ENCODE measurements around the gene EPHA4.

The EPHA4 gene

DNA sequence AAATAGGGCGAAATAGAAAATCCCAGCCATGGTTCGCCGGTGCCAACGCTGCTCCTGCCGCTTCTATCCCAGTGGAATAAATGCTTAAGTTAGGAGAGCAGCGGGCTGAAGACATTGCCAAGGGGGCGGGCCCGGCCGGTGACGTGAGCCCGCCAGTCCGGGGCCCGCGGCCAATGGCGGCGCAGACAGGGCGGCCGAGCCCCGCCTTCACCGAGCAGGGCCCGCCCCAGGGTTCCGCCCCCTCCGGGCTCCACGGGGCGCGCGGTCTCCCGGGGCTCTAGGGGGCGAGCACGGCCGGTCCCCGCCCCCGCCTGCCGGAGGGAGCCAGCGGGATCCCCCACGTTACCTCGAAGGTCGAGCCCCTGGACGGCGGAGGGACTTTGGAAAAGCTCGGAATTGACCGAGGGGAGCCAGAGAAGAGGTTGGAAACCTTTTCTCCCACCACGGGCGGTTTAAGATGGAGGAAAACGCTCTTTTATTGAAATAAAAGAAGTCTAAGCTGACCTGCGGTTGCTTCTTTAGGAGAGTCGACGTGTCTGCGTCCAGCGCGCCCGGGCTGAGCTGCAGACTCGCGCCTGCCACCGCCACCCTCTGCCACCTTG lies at the start of gene EPHA4:
Gene EPHA4, minus strand, starts transcription at position 86 of the 602 bp plus-strand sequence. Its CDS starts 56 bp downstream, at position 30.
- DNase-seq (ENCODE audit: extremely low spot score, insufficient read length, low read depth): peak; percentile 74
- FAIRE-seq: peak; percentile 83

DNA sequence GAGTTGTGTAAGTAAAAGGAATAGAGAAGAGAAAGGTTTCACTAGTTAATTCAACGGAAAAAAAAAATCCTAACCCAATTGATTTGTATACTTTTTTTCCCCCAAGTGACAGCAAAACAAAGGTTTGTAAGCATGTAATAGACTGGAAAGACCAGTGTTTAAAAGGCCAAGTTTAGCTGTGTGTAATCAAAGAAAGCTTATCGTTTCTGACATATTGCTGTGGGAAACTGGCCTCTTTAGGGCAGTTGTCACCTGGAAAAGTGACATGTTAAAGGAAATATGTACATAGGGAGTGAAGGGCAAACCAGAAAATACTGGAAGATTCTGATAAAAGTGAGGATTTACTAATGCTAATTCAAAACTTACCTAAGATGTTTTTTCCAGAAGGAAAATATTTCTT lies 45.9 kb upstream of the EPHA4 start:
- no peak for DNase-seq (ENCODE audit: extremely low spot score, insufficient read length, low read depth)
- FAIRE-seq: no peak

DNA sequence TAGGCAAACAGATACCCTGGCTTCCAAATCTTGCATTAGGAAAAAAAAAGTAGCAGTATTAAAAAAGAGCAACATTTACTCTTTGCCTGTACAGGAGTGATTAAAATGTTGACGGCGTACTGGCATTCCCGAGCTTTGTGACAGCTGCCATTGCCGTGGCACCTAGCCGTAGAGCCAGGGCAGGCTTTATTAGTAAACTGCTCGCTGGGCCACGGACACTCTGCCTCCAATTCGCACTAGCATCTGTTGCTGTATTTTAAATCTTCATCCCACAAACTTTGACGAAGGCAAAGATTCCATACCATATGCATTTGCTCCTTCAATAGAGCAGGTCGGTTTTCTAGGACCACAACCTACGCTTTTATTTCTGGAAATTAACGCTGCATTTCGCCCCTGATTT lies 44.5 kb upstream of the EPHA4 start:
- no peak for FAIRE-seq

DNA sequence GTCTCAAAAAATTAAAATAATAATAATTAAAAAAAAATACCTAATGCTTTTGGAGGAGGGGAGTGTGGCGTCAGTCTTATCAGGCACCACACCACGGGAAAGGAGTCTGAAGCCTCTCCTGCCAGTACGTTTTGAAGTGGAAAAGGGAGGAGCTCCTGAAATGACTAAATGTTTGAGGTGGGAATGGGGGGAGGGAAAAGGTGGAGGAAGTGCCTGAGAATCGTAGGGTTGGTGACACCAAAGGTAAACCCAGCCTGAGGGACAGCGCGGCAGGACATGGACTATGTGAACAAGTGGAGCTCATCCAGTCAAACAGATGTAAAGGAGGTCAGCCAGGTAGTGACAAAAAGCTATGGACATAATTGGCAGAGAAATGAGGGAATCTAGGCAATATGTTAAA lies 42.2 kb upstream of the EPHA4 start:
- no peak for FAIRE-seq
- DNase-seq (ENCODE audit: extremely low spot score, insufficient read length, low read depth): no peak

More for the DNA sequence above, 44.5 kb upstream of the EPHA4 start:
- no peak for DNase-seq (ENCODE audit: extremely low spot score, insufficient read length, low read depth)

DNA sequence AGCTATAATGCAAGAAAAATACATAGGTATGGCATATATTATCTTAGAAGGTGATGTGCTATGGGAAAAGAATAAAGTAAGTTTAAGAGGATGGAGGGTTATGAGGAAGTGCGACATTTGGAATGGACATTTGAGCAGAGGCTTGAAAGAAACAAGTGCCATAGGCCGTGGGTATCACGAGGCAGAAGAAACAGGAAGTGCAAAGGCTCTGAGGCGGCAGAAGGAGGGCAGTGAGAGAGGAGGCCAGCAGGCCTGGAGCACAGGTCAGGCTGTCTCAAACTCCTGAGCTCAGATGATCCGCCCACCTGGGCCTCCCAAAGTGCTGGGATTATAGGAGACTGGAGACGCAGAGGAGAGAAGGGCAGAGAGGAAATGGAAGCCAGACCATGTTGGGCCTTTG lies 40.7 kb upstream of the EPHA4 start:
- DNase-seq (ENCODE audit: extremely low spot score, insufficient read length, low read depth) (no peak), FAIRE-seq (no peak)

DNA sequence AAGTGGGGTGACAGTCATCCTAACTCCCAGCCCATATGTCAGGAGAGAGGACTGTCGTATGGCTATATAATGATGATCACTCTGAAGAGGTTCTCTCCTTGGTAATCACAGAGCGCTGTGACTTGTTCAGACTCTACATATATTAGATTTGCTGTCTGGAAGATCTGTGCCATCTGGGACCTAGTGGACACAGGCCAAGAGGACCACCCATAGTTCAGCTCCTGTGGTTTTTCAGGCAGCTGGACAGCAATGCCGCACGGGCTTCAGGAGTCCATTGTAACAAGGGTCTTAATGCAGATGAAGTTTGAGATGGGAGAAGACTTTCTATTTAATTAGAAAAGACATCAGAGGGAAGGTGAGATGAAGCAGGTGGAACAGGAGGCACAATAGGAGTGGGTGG lies 40.1 kb upstream of the EPHA4 start:
- DNase-seq (ENCODE audit: extremely low spot score, insufficient read length, low read depth) (no peak), FAIRE-seq (no peak)

DNA sequence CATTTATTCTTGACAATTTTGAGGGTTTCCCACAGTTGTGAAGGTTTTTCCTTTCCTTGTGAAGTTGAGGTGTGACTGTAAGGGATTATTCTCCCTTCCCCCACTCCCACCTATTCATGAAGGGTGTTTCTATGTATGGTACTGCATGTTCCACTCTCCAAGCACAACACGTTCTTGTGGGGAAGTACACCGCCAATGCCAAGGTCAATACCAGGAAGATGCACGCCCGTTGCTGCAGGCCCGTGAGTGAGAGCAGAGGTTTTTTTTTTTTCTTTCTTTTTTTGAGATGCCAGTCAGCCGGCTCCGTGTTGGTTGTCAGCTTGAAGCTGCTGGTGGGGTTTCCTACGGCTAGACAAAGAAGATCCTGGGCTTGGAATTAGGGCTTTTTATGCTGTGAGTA lies 38.6 kb upstream of the EPHA4 start:
- DNase-seq (ENCODE audit: extremely low spot score, insufficient read length, low read depth) (no peak), FAIRE-seq (no peak)

DNA sequence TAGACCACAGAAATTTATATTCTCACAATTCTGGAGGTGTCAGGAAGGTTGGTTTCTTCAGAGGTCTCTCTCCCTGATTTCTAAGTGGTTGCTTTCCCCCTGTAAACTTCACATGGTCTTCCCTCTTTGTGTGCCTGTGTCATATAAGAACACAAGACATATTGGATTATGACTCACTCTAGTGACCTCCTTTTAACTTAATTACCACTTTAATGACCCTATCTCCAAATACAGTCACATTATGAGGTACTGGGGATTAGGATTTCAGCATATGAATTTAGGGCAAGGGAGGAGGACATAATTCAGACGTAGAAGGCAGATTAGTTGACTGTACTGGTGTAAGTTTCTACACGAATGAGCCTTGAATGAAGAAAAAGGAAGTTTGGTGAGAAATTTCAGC lies 38.2 kb upstream of the EPHA4 start:
- FAIRE-seq (no peak), DNase-seq (ENCODE audit: extremely low spot score, insufficient read length, low read depth) (no peak)

DNA sequence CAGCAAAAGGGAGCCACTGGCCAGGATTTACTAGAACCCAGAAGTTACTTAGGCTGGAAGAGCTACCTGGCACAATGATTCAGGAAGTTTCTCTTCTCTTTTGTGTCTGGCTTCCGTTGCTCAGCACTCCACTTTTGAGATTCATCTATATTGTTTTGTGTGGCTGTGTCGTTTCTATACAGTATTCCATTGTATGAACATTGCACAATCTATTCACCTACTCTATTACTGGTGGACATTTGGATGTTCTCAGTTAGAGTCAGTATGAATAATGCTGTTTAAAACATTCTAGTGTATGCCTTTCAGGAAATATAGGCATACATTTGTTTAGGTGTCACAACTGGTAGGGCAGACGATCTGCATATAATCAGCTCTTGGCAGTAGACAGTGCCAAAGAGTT lies 36.3 kb upstream of the EPHA4 start:
- no peak for FAIRE-seq
- no peak for DNase-seq (ENCODE audit: extremely low spot score, insufficient read length, low read depth)

DNA sequence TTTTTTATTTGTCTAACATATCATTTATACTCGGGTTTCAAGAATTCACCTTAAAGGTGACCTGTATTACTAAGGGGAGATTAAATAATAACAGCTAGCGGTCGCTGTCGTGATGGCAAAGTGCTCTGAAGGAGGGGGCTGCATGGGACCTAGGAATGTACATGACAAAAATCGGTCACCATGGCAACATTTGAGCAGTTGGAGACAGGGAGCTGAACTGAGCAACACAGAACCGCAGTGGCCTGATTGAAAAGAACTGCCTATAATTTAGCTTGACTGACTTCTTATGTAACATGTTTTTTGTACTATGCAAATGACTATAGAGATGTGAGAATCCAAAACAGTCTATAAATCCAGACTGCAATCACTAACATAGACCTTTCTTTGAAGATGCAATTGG lies 34.3 kb upstream of the EPHA4 start:
- FAIRE-seq (no peak), DNase-seq (ENCODE audit: extremely low spot score, insufficient read length, low read depth) (no peak)

DNA sequence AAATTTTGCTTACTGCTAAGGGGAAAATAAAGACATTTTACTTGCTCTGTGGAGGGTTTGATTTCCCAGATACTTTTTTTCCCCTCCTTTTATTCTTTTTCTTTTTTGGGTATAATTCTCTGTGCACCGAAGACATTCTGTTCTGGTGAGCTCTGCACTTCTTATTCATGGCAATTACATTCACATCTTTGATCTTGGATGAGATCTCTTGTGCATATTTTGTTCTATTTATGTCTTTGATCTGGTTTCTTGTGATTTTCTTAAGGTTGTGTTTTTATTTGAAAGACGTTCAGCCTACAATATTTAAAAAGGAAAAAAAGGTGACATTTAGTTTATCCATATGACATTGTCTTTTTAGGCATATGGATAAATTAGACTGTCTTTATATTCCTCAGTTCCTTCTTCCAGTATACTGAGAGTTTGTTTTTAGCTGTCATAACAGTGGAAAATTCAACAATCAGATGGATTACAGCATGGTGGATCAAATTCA lies 33.7 kb upstream of the EPHA4 start:
- FAIRE-seq (no peak), DNase-seq (ENCODE audit: extremely low spot score, insufficient read length, low read depth) (no peak)

DNA sequence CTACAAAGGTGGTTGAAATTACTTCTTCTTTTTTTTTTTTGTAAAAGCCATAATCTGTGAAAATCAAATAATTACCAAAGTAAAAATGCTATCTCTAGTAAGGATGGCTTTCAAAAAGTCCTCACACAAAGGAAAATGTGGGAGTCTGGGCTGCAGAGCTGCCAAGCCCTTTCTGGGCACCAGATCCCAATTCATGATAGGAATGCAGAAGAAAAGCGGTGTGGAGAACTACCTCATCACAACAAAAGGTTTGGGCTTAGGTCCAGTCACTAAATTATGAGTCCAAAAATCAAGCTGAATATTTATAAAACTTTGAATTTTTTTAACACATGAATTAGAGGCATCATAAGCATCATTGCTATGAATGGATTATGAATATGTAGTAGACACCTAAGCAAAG lies 30.8 kb upstream of the EPHA4 start:
- no peak for DNase-seq (ENCODE audit: extremely low spot score, insufficient read length, low read depth)
- FAIRE-seq: no peak

DNA sequence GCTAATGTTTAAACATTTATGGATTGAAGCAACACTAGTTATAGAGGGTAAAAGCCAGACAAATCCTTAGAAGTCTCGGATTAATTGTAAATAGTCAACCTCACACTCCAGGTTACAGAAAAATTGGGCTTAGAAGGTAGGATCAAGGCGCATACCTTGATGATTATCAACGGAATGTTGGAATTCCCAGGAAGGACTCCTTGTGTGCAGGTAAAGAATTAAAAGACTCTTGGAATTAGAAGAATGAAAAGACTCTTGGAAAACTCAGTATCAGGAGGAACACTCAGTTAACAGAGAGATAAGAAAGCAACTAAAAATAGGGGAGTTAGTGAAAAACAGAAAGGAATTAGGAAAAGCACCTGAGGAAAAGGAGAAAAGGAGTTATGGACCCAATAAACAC lies 29.3 kb upstream of the EPHA4 start:
- FAIRE-seq (no peak), DNase-seq (ENCODE audit: extremely low spot score, insufficient read length, low read depth) (no peak)

DNA sequence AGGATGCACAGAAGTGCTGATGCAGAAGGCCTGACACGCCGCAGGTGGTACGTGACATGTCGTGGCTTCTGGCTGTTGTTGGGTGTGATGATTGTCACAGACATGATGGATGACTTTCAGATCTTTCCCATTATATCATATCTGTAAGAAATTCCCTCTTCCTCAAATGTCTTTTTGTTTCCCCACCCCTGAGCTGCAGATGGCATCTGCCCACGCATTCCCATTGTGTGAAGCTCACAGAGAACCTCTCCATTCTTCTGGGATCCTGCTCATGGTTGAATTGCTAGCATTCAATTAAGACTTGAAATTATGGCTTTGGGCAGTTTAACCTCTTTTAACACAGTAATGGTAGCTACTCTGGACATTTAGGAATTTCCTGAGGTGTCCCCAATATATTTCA lies 28.3 kb upstream of the EPHA4 start:
- FAIRE-seq: no peak
- no peak for DNase-seq (ENCODE audit: extremely low spot score, insufficient read length, low read depth)

DNA sequence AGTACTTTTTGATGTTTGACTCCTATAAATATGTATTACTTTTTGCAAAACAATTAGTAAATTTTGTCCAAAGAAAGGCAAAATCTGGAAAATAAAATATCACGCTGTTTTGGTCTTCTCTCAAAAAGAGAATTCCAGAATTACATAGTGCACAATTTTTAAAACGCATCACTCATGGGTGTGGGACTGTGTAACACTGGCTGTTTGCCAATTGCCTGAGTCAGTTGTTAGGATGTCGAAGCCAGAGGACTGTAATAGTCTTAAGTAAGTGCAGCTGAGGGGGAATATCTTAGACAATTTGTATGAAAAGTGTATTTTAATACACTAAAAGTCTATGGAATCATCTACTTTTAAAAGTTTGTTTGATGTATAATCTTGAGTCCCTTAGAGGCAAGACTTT lies 24.1 kb upstream of the EPHA4 start:
- no peak for FAIRE-seq
- DNase-seq (ENCODE audit: extremely low spot score, insufficient read length, low read depth): no peak

DNA sequence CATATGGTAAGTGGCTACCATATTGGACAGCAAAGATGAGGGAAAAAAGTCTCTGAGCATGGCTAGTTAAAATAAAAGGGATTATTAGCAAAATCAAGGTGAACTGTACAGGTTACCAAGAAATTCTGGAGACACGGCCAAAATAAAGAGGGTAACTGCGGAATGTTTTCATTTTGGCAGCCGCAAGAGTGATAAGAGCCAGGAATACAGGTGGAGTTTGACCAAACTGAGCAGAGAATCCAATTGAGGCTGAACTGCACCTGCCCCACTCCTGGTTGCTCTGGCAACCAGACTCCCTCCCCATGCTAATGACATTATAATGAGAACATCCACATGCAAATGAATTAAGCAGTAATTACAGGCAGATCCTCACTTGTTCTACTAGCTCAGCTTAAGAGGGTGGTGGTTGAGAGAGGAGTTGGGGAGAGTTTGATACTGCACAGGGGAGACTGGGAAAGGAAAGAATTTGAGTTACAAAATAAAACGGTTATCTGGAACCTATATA lies 18.8 kb upstream of the EPHA4 start:
- DNase-seq (ENCODE audit: extremely low spot score, insufficient read length, low read depth) (no peak), FAIRE-seq (no peak)

DNA sequence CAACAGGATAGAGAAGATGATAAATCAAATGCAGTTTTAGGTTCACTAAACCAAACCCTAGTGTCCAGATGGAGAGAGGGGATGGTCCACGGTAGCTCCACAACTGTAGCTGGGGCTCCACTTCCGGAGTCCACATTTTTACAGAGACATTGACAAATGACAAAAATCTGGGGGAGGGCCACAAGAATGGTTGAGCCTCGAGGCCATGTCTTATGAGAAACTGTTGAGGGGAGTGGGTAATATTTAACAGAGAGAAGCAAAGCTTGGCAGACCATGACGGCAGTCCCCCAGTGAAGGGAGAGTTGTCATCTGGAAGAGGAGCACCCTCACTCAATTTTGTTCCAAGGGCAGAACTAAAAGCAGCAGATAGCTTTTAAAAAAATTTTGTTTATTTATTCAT lies 17.6 kb upstream of the EPHA4 start:
- DNase-seq (ENCODE audit: extremely low spot score, insufficient read length, low read depth) (no peak), FAIRE-seq (no peak)

DNA sequence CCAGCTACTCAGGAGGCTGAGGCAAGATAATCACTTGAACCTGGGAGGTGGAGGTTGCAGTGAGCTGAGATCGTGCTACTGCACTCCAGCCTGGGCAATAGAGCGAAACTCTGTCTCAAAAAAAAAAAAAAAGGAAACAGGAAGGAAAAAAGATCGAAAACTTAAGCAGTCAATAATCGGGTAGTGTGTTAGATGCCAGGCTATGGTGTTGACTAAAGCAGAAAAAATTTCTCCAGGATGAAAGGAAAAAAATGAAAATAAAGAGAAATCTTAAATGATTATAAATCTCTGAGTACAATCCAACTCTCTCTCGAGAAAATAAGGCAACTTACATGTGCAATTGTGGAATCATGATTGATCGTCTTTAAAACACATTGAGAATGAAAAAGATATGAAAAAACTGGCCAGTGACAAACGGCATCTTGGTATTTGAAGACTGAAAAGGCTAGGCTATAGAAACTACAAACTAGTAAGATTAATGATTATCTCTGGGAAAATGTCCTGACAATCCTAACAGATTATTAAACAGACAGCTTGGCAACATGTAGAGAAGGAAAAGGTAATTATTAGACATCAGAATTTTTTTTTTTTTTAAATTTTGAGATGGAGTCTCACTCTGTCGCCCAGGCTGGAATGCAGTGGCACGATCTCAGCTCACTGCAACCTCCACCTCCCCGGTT lies 16.3 kb upstream of the EPHA4 start:
- DNase-seq (ENCODE audit: extremely low spot score, insufficient read length, low read depth) (no peak), FAIRE-seq (no peak)

DNA sequence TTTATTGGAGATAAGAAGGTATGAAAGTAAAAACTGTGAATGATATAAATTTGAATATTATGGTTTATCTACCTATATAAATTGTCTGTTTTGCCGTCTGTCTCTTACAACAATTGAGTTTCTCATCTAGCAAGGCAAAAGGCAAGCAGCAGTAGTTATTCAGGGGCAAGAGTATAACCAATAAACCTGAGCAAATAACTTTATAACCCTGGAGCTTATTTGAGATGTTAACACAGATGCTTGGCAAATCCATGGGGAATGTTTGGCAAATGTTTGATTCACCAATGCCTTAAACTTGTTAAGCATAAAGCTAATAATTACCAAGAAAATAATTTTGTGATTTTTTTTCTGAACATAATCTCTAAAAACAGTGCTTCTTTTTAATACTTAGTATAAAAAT lies 9.9 kb upstream of the EPHA4 start:
- DNase-seq (ENCODE audit: extremely low spot score, insufficient read length, low read depth): no peak
- FAIRE-seq: no peak

DNA sequence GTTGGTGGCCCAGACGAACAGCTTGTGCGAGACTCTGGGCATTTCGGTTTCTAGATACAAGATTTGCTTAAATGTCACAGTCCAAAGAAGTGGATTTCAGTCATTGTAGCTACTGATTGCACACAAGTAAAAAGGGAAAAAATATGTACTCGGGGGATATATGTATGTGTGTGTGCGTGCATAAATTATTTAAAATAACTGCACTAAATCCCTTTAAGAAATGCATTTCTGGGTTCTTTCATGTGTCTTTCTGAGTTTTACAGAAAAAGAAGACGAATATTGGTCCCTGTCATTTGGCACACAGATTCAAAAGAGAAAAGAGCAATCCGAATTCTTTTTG lies 2.1 kb upstream of the EPHA4 start:
- FAIRE-seq (no peak), DNase-seq (ENCODE audit: extremely low spot score, insufficient read length, low read depth) (no peak)

DNA sequence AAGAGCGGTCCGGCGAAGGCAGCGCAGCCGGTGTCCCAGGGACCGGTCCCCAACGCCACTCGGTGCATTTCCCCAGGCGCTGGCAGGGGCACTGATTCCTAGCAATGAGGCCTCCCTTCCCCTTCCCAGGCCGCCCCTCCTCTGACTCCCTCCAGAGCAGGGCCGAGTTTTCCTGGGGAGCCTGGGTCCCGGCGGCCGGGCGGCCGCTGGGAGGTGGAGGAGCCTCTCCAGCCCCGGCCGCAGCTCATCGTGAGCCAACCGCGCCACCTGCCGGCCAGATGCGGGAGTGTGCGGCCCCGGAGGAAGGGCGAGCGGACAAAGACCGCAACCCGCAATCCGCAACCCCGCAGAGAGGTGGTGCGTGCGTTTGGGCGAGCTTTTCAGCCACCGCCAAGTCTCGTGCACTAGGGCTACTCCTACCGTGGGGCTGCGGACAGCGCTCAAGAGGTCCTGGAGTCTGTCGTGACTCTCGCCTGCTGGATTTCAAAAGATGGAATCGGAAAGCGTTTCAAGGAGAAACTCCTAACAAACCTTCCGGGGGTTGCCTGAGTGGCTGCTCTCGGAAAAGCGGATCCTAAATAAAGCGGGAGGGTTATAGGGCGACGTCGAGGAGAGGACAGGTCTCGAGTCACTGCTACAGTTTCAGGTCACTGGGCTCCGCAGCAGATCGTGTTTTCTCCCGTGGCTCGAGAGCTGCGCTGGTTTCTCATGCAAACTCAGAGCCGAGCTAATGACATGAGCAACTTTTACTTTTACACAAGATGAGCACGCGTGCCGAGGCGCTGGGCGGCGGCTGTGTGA lies 1.5 kb upstream of the EPHA4 start:
- DNase-seq (ENCODE audit: extremely low spot score, insufficient read length, low read depth): peak; percentile 76
- FAIRE-seq: peak; percentile 41
